HL-60 (cell line): ENCODE results near the gene INPP4B.

Experiments
- DNase-seq, 2 experiments: peaks; one replicate each; pipeline ENCODE4 v3.0.0-alpha.2; 2010 to 2020; ENCODE audit warnings: low read depth in 1 of 2, low spot score in 1 of 2
- H3K27ac ChIP-seq: fragments of 250-450 bp; sonication (Bioruptor Pico); replicated peaks from 2 replicates; pipeline ENCODE4 v1.5.1; 2020; ENCODE audit warnings: mild to moderate bottlenecking, moderate library complexity
- H3K27me3 ChIP-seq: fragments of 250-450 bp; sonication (Bioruptor Pico); 2 replicates; pipeline ENCODE4 v1.5.1; 2021; ENCODE audit warnings: mild to moderate bottlenecking, moderate library complexity; ENCODE audit not compliant: insufficient read depth, poor library complexity, severe bottlenecking
- H3K4me3 ChIP-seq: replicated peaks from 2 replicates; pipeline ENCODE4 v1.5.1; 2011; ENCODE audit warnings: mild to moderate bottlenecking, control low read depth, low read length; ENCODE audit not compliant: insufficient read depth
- GABPA ChIP-seq: IDR thresholded peaks from 2 replicates; pipeline ENCODE4 v1.6.1; 2012; ENCODE audit warnings: low read depth
- POLR2AphosphoS5 ChIP-seq: IDR thresholded peaks from 2 replicates; pipeline ENCODE4 v1.6.1; 2012; ENCODE audit warnings: low read depth
- SPI1 ChIP-seq: IDR thresholded peaks from 2 replicates; pipeline ENCODE4 v1.6.1; 2012; ENCODE audit warnings: low read depth, mild to moderate bottlenecking, borderline replicate concordance
- TF ChIP-seq, protein P1 (sequence below): IDR thresholded peaks from 2 replicates; pipeline ENCODE4 v1.6.1; 2012; ENCODE audit warnings: low read depth; ENCODE audit not compliant: insufficient replicate concordance
- TF ChIP-seq, protein P2 (sequence below): IDR thresholded peaks from one replicate; pipeline ENCODE4 v1.5.1; 2011; ENCODE audit warnings: low read length, control low read depth, inconsistent platforms; ENCODE audit not compliant: insufficient read depth

The INPP4B gene

DNA sequence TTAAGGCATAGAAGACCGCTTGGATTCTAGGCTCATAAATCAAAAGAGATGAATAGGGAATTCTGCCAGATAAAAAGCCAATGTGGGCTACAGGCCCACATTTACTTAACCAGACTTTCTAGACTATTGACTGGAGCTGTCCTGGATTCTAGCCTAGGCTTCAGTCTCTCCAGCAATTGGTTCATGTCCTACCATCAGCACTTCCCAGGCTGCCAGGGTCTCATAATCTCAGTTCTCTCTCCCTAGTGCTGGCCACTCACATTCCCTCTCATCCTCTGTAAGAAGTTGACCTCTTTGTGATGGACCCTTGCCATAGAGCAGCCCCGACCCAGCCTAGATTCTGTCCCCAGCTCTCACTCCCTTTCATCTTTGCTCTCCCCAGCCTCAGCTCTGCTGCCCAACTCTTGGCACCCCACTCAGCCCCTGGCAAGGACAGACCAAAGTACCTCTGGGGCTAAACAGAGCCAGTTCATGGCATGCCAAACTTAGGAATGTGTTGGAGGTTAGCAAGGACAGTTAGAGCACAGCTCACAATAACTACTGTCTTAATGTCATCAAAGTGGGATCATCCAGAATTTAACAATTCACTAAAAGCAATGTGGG lies 396.2 kb downstream of the INPP4B start:
- DNase-seq: no peak
- no peaks in the 10 kb centered on the region for H3K27me3 ChIP-seq
- no peak overlapping the region for H3K27ac ChIP-seq
- no peak overlapping the region for H3K4me3 ChIP-seq
- TF ChIP-seq, protein P1, sequence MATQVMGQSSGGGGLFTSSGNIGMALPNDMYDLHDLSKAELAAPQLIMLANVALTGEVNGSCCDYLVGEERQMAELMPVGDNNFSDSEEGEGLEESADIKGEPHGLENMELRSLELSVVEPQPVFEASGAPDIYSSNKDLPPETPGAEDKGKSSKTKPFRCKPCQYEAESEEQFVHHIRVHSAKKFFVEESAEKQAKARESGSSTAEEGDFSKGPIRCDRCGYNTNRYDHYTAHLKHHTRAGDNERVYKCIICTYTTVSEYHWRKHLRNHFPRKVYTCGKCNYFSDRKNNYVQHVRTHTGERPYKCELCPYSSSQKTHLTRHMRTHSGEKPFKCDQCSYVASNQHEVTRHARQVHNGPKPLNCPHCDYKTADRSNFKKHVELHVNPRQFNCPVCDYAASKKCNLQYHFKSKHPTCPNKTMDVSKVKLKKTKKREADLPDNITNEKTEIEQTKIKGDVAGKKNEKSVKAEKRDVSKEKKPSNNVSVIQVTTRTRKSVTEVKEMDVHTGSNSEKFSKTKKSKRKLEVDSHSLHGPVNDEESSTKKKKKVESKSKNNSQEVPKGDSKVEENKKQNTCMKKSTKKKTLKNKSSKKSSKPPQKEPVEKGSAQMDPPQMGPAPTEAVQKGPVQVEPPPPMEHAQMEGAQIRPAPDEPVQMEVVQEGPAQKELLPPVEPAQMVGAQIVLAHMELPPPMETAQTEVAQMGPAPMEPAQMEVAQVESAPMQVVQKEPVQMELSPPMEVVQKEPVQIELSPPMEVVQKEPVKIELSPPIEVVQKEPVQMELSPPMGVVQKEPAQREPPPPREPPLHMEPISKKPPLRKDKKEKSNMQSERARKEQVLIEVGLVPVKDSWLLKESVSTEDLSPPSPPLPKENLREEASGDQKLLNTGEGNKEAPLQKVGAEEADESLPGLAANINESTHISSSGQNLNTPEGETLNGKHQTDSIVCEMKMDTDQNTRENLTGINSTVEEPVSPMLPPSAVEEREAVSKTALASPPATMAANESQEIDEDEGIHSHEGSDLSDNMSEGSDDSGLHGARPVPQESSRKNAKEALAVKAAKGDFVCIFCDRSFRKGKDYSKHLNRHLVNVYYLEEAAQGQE: no peak
- TF ChIP-seq SPI1 (no peak), POLR2AphosphoS5 (no peak), GABPA (no peak)
- TF ChIP-seq, protein P2, sequence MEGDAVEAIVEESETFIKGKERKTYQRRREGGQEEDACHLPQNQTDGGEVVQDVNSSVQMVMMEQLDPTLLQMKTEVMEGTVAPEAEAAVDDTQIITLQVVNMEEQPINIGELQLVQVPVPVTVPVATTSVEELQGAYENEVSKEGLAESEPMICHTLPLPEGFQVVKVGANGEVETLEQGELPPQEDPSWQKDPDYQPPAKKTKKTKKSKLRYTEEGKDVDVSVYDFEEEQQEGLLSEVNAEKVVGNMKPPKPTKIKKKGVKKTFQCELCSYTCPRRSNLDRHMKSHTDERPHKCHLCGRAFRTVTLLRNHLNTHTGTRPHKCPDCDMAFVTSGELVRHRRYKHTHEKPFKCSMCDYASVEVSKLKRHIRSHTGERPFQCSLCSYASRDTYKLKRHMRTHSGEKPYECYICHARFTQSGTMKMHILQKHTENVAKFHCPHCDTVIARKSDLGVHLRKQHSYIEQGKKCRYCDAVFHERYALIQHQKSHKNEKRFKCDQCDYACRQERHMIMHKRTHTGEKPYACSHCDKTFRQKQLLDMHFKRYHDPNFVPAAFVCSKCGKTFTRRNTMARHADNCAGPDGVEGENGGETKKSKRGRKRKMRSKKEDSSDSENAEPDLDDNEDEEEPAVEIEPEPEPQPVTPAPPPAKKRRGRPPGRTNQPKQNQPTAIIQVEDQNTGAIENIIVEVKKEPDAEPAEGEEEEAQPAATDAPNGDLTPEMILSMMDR: no peak

DNA sequence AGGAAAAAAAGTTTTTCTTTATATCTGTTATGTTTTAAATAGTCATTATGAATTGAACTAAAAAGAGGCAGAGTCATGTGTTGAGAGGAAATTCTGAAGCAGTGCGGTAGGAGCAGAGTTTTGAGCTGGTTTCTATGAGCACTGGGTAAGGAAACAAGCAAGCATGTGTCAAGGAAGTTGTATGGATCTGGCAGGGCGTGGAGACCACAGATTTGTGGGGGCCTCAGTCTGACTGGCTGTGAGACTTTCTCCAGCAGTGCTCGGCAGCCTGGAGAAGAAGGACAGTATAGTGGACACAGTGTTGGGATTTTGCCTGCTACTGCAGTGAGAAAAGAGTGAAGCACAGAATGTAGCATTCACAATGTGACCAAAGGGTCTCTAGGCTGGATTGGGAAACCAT lies 399.1 kb downstream of the INPP4B start:
- Histone ChIP-seq H3K27ac (no peak overlapping the region), H3K27me3 (no peaks in the 10 kb centered on the region), H3K4me3 (no peak overlapping the region)
- no peak for DNase-seq
- TF ChIP-seq POLR2AphosphoS5: no peak
- no peak for TF ChIP-seq SPI1
- TF ChIP-seq, protein P2: no peak
- no peak for TF ChIP-seq GABPA
- TF ChIP-seq, protein P1: no peak

DNA sequence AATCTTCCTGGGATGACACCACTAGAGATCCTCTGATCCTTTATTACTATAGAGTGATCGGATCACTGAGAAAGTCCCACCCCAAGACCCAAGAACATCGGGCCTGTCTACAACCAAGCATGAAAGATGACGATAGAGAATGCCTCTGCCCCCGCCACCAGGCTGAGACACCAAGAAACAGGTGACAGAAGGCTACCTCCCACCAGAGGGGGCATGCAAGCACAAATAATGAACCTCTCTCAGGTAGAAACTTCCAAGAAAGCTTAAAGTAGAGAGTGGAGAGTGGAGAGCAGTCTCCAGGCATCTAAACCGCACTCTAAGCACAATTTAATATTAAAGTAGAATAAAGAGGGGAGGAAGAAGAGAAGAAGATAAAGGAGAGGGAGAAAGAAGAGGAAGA lies 402.6 kb downstream of the INPP4B start:
- TF ChIP-seq, protein P2: no peak
- TF ChIP-seq POLR2AphosphoS5 (no peak), SPI1 (no peak), GABPA (no peak)
- TF ChIP-seq, protein P1: no peak
- Histone ChIP-seq H3K27ac (no peak overlapping the region), H3K4me3 (no peak overlapping the region), H3K27me3 (no peaks in the 10 kb centered on the region)
- DNase-seq: no peak
